ENCODE results near the gene MKRN2.
"Not testable (repeated sequence)": the region's sequence is repeated elsewhere in the genome, so short reads cannot be mapped to it uniquely, and the experiment has no call there.

Gene MKRN2

DNA sequence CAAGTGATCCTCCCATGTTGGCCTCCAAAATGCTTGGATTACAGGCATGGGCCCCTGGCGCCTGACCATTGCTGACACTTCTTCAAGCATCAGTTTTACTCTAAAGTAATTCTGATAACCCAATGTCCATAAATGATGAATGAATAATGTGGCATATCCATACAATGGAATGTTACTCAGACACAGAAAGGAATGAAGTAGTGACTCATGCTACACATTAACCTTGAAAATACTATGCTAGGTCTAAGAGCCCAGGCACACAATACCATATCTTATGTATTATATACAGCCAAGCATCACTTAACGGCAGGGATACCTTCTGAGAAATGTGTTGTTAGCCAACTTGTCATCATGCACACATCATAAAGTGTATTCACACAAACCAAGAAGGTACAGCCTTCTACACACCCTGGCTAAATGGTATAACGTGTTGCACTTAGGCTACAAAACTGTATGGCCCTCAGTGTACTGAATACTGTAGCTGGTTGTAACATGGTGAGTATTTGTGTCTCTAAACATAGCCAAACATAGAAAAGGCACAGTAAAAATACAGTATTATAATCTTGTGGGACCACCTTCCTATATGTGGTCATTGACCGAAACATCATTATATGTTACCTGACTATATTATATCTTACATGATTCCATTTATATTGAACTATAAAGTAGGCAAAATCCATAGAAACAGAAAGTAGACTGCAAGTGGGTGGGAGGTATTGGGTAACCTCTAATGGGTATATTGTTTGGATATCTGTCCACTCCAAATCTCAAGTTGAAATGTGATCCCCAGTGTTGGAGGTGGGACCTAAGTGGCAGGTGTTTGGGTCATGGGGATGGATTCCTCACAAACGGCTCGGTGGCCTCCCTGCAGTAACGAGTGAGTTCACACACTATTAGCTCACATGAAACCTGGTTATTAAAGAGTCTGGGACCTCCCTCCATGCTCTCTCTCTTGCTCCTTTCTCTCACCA, 31.4 kb downstream of the MKRN2 start:
- no peak for DNase-seq (ENCODE audit: low read depth, low spot score)

DNA sequence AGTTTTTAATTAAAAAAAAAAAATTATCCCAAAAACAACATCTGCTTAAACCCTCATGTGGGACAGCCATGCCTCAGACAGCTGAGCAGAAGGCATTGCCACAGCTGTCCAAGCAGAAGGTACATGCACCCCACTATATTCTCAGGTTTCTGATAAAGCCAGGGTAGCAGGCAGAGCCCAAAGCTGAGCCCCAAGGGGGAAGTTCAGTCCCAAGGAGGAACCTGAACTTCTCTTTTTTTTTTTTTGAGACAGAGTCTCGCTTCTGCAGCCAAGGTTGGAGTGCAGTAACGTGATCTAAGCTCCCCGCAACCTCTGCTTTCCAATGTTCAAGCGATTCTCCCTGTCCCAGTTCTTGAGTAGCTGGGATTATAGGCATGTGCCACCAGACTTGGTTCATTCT, 33.2 kb downstream of the MKRN2 start:
- no peak for DNase-seq (ENCODE audit: low read depth, low spot score)

DNA sequence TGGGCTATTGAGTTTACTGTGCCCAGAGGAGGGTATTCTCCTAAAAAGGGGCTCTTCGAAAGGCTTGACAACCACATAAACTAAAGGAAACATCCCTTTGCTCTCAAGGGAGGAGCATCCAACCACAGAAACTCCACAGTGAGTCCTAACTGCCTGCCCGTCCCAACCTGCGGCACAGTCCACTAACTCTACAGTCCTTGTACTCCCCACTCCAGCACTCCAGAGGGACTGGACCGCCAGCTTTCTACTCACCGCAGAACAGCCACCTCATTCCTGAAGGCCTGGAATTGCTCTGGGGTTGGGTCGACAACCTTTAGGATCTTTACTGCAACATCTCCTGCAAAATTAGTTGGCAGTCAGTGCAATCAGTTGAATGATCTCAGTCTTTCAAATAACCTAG, 34.6 kb downstream of the MKRN2 start:
- DNase-seq (ENCODE audit: low read depth, low spot score) = no peak

DNA sequence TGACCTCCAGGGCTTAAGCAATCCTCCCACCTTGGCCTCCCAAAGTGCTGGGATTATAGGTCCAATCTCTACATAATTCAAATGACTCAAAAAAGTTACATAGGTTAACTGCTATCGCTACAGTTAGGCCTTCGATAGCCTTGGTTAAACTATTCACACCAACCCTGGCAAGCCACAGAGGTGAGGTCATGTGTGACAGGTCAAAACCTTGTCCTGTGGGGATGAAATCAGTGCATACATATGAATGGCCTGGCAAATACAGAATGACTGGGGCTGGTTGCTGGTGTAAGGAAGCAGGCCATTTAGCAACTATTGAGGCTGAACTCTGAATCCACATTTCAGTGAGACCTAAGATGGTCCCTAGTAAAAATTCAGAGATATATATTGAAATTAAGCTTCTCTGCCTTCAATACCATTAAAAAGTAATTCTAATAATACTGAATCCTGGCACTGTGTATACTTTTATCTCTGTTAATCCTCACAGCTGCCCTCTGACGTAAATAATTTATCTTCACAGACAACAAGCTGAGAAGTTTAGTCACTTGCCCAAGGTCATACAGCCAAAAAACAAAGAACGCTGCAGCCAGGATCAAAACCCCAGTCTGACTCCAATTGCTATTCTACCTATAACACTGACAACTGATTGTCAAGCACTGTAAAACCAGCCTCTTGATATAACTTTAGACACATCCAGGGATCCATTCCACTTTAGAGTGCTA, 35.3 kb downstream of the MKRN2 start:
- no peak for DNase-seq (ENCODE audit: low read depth, low spot score)

DNA sequence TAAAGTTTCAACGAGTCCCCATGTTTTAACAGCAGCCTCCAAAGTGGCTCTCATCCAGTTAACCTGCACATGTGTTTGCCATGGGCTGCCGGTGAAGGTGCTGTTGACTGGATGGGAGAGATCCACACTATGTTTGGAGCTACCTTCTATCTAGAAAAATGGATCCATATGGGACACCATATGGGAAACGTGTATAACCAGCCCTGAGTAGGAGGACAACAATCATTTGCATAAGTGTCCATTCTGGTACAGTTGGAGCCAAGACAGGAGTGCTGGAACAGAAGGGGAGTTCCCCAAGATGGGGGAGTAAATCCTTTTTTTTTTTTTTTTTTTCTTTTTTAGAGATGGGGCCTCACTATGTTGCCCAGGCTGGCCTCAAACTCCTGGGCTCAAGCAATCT, 36.6 kb downstream of the MKRN2 start:
- no peak for DNase-seq (ENCODE audit: low read depth, low spot score)

DNA sequence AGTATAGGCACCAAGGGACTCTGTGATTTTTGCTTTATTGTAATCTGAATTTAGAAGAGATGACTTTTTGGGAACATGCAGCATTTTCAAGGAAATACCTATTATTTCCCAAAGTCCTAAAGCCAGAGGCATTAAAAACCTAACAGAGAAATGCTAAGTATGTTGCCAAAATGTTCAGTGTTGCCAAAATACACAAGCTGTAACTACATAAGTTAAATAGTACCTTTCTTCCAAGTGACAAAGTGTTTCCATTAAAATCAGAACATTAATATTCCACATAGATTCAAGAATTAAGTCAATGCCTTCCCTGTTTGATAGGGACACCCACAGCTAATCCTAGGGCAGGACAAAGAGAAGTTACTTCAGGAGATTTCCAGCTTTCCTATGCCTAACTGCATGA, 42.0 kb downstream of the MKRN2 start:
- no peak for DNase-seq (ENCODE audit: low read depth, low spot score)

DNA sequence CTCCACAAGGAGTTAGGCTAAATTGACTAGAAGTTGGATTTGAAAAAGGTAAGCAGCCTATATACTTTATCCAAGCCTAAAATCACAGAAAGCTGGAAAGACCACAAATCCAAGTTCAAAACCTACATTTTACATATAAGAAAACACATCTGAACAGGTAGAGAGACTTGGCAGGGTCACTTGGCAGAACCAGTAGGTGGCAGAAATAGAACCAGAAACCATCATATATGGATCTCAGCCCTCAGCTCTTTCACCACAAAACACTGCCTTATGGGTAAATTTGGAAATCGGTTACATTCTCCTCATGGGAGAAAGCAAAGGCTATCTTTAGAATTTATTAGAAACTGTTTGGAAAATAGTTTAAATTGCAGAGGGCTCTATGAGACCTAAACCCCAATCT, 44.2 kb downstream of the MKRN2 start:
- no peak for DNase-seq (ENCODE audit: low read depth, low spot score)

DNA sequence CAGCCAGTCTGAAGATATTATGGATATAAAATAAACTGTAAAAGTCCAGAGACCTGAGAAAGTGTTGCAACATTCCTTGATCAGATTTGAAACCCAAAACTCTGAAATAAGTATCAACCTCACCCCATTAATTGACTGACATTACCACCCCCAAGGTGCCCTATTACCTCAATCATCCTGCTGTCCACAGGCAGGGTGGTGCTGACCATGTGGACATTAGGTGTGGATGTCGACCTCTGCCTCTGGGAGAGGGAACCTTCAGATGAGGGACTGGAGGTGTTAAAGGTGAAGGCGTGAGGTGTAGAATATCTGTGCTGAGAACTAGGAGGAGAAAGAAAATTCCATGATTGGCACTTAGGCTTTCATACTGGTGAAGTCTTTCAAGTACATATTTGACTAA, 47.1 kb downstream of the MKRN2 start:
- no peak for DNase-seq (ENCODE audit: low read depth, low spot score)

DNA sequence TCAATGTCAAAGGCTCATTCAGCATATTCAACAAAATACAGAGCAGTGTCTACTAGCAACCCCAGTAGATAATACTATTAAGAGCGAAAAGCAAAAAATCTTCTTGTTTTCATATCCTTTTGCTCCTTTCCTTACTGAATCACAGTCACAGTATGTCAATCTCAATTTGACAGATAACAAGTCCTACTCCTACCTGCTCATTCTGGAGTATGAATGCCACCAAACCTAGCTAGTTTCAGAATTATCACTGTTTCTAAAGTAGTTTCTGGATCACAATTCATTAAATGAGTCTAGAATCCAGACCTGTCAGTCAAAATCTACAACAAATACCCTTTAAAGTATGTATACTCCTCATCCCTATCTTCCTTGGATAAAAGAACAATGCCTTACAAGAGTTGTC, 51.5 kb downstream of the MKRN2 start:
- DNase-seq (ENCODE audit: low read depth, low spot score) = no peak

DNA sequence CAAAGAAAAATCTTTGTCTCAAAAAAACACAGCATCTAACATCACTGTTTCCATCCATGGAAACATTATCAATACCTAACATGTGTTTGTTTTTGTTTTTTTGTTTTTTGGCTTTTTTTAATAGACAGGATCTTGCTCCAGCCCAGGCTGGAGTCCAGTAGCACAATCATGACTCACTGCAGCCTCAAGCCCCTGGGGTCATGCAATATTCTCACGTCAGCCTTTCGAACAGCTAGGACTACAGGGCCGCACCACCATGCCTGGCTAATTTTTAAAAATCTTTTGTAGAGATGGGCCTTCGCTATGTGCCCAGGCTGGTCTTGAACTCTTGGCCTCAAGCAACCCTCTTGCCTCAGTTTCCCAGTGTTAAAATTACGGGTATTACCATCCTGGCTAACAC, 54.2 kb downstream of the MKRN2 start:
- DNase-seq (ENCODE audit: low read depth, low spot score) = no peak

DNA sequence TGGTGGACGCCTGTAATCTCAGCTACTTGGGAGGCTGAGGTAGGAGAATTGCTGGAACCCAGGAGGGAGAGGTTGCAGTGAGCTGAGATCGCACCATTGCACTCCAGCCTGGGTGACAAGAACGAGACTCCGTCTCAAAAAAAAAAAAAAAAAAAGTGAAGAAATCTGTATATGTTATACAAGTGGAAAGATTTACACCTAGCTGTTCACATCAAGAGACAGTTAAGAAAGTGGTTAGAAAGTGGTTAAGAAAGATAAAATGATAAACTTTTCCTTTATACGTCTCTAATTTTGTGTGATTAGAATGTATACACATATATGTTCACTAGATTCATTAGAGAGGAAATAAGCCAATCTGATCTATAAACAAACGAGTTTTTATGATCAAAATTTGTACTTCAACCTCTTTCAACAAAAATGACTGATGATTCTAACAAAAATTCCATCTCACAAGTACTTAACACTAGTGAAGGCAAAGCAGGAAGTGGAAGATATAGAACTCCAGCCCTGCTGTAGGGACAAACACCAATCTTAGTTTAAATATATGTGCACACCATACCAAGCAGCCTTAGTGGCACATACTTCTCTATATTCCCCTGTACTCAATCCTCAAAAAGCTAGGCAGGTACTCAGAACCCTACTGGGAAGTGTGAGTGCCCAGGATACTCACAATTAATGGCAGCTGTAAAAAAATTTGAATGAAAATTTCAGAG, 55.8 kb downstream of the MKRN2 start:
- DNase-seq (ENCODE audit: low read depth, low spot score) = no peak

DNA sequence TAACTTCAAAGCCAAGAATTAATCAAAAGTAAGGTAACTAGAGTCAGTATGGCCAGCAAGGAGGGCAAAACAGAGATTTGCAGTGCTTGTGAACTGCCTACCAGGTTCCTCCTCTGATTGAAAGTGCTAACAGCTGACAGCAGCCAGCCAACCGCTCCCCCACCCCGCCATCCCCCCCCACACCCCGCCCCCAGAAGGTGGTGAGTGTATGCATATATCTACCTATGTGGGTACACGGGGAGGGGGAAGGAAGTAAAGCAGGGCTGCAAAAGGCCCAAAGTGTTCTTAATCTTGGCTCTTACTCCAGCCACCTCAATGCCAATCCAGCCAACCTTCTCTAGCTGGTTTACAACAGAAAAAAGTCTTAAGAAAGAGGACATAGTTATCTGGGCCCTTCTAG, 56.4 kb downstream of the MKRN2 start:
- DNase-seq (ENCODE audit: low read depth, low spot score) = no peak

DNA sequence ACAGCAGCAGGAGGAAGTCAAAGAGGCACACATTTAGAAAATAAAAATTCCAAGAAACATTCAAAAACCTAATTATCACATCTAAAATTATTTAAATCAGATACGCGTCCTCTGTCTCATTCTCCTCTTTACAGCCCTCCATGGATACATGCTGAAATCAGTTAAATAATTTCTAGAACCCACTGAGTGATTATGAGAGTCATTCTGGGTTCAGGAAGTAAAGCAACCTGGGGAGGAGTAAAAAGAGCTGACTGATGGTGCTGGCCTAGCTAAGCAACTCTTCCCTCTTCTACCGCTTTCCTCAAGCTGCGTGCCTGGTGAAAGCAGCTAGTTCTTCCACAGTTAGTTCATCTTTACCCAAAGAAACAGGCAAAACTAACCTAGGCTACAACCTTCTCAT, 58.4 kb downstream of the MKRN2 start:
- DNase-seq (ENCODE audit: low read depth, low spot score) = no peak

DNA sequence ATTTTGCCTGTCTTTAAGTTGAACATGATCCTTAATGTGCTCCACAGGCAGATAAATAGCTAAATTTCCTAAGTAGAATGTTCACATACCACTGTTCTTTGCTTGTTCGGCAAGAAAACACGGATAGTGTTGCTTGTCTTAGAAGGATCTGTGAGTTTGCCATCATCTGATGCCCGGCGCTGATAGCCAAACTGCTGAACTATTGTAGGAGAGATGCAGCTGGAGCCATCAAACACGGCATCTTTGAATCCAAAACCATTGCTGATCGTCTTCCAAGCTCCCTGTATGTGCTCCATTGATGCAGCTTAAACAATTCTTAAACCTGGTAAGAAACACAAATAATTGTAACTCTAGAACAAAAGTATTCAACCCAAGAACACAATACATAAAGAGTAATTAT, 61.5 kb downstream of the MKRN2 start:
- no peak for DNase-seq (ENCODE audit: low read depth, low spot score)

DNA sequence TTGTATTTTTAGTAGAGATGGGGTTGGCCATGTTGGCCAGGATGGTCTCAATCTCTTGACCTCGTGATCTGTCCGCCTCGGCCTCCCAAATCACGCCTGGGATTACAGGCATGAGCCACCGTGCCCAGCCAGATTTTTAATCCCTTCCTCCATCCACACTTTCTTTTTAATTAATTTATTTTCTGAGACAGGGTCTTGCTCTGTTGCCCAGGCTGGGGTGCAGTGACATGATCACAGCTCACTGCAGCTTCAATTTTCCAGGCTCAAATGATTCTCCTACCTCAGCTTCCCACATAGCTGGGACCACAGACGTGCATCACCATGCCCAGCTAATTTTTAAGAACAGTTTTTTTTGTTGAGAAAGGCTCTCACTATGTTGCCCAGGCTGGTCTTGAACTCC, 63.4 kb downstream of the MKRN2 start:
- no peak for DNase-seq (ENCODE audit: low read depth, low spot score)

DNA sequence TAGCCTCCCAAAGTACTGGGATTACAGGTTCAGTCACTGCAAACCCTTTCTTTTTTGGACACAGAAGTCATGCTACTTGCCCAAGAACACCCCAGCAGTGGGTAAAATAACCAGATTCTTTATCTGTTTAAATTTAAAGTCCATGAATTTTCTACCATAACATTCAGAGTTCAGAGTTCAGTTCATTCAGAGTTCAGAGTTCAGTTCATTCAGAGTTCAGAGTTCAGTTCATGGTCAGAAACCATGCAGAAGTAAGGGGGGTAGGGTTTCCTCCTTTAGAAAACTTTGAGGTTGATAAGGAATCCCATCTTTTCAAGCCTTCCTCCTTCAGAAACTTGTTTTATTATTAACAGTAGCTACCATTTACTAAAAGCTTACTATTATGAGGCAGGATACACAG, 63.8 kb downstream of the MKRN2 start:
- DNase-seq (ENCODE audit: low read depth, low spot score) = no peak

DNA sequence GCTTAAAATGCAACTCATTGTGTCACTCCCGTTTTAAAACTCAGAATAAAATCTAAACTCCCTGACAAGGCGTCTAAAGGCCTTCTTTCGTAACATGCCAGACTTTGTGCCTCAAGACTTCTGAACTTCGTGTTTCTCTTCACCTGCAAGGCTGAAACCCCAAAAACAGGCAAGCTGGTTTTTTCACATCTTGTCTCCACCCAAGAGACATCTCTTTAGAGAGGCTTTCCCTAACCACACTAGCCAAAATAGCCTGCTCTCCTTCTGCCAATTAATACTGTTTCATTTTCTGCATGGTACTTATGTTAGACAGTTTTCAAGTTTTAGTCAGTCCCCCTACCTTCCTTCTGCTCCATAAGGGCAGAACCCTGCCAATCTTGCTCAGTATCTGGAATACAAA, 65.4 kb downstream of the MKRN2 start:
- DNase-seq (ENCODE audit: low read depth, low spot score) = no peak

DNA sequence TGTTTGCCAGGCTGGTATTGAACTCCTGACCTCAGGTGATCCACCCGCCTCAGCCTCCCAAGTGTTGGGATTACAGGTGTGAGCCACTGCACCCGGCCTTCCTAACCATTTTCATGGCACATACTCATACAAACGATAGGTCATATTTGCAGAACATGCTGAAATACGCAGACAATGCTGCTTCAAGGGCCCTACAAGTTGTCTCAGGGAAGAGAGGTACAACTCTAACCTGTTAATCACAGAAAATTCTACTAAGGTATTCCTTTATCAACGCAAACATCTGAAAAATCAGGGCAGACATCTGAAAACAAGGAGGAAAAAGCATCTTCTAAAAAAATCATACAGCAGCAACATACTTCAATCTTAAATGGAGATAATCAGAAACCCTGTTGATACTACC, 67.2 kb downstream of the MKRN2 start:
- no peak for DNase-seq (ENCODE audit: low read depth, low spot score)

DNA sequence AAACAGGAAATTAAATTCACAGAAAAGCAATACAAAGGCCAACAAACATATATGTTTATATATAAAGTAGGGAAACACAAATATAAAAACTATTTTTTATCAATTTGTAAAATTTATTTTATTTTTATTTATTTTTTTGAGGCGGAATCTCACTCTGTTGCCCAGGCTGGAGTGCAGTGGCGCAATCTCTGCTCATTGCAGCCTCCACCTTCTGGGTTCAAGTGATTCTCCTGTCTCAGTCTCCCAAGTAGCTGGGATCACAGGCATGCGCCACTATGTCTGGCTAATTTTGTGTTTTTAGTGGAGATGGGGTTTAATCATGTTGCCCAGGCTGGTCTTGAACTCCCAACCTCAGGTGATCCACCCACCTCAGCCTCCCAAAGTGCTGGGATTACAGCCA, 68.1 kb downstream of the MKRN2 start:
- DNase-seq (ENCODE audit: low read depth, low spot score) = not testable (repeated sequence)

DNA sequence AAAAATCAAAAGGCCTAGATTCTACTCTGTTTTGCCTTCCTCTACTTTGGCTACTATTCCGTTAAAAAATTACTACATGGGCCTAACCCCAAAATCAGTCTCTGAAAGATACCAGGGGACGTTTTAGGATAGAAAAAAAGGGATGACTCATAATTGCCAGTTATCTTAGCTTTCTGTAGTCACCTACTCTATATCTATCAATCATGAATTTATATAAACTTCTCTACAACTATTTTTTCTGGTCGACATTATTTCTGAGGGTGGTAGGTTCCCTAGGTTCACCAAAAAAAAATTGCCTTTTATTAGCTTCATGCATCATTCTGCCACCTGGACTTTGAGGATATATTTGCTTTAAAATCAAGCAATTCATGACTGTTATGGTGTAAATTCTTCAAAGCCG, 70.5 kb downstream of the MKRN2 start:
- no peak for DNase-seq (ENCODE audit: low read depth, low spot score)

DNA sequence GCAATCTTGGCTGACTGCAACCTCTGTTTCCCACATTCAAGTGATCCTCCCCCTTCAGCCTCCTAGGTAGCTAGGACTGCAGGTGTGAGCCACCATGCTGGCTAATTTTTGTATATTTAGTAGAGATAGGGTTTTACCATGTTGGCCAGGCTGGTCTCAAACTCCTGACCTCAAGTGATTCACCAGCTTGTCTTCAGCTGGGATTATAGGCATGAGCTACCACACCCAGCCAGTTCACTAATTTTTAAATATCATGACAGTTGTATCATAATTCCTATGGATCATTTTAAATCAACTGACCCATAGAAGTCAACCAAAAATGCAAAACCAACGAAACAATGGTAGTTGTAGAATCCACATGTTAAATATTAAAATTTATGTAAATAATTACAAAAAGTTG, 71.9 kb downstream of the MKRN2 start:
- no peak for DNase-seq (ENCODE audit: low read depth, low spot score)

DNA sequence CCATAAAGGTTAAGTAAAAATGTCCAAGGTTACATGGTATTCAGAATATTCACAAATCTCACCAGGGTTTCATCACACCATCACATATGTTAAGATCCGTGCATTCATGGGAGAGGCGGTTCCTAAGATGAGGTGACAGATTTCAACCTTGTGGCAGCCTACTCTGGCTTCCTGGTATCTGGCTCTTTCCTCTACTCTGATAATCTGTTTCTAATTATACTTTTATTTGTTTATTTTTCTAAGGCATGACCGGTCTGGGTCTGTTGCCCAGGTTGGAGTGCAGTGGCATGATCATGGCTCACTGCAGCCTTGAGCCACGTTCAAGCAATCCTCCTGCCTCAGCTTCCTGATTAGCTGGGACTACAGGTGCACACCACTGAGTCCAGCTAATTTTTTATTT, 72.7 kb downstream of the MKRN2 start:
- no peak for DNase-seq (ENCODE audit: low read depth, low spot score)

DNA sequence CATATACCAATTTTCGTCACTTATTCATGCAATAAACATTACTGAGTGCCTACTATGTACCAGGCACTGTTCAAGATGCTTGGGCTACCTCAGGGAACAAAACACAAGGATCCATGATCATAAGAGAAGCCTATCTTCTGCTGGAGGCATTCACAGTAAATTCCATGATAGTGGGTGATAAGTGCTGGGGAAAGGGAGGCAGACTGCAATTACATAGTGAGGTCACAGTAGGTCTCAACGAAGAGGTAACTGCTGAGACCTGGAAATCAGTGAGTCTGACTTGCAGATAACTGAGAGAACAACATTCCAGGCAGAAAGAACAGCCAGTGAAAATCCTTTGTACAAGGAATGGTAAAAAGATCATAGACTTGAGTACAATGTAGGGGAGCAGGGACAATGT, 73.4 kb downstream of the MKRN2 start:
- DNase-seq (ENCODE audit: low read depth, low spot score) = no peak
